MM.1S (cell line): ENCODE measurements around the gene TMEM125.

ENCODE experiments used
- DNase-seq: peaks from one replicate; pipeline ENCODE4 v3.0.0-alpha.2; 2015
- H2AFZ ChIP-seq: fragments of 300-600 bp; sonication (generic); 2 replicates; pipeline ENCODE4 v1.6.0; 2016; ENCODE audit warnings: antibody characterized with exemption, low read length
- H3F3A ChIP-seq: fragments of 300-600 bp; sonication (generic); 2 replicates; pipeline ENCODE4 v1.6.1; 2016; ENCODE audit warnings: mild to moderate bottlenecking, antibody characterized with exemption, low read length, moderate library complexity, mixed read lengths; ENCODE audit not compliant: insufficient read depth
- H3K27ac ChIP-seq: fragments of 300-600 bp; sonication (generic); 2 replicates; pipeline ENCODE4 v1.5.1; 2016; ENCODE audit warnings: mild to moderate bottlenecking, low read length
- H3K27me3 ChIP-seq: fragments of 300-600 bp; sonication (generic); replicated peaks from 2 replicates; pipeline ENCODE4 v1.6.0; 2016; ENCODE audit warnings: low read length; ENCODE audit not compliant: insufficient read depth
- H3K36me3 ChIP-seq: fragments of 300-600 bp; sonication (generic); replicated peaks from 2 replicates; pipeline ENCODE4 v1.6.1; 2016; ENCODE audit warnings: mild to moderate bottlenecking, low read length, mixed read lengths; ENCODE audit not compliant: insufficient read depth
- H3K4me1 ChIP-seq: fragments of 300-600 bp; sonication (generic); 2 replicates; pipeline ENCODE4 v1.6.1; 2016; ENCODE audit warnings: low read length, mixed read lengths
- H3K4me2 ChIP-seq: fragments of 300-600 bp; sonication (generic); 2 replicates; pipeline ENCODE4 v1.6.0; 2016; ENCODE audit warnings: low read depth, low read length
- H3K4me3 ChIP-seq: fragments of 300-600 bp; sonication (generic); 2 replicates; pipeline ENCODE4 v1.5.1; 2016; ENCODE audit warnings: low read length, mixed read lengths
- H3K79me2 ChIP-seq: fragments of 300-600 bp; sonication (generic); 2 replicates; pipeline ENCODE4 v1.6.1; 2016; ENCODE audit warnings: mixed run types, low read length, mixed read lengths
- H3K9ac ChIP-seq: fragments of 300-600 bp; sonication (generic); 2 replicates; pipeline ENCODE4 v1.6.1; 2016; ENCODE audit warnings: low read length, mixed read lengths
- H3K9me2 ChIP-seq: fragments of 300-600 bp; sonication (generic); replicated peaks from 2 replicates; pipeline ENCODE4 v1.6.1; 2016; ENCODE audit warnings: mild to moderate bottlenecking, low read length, mixed read lengths; ENCODE audit not compliant: insufficient read depth
- H3K9me3 ChIP-seq: fragments of 300-600 bp; sonication (generic); replicated peaks from 2 replicates; pipeline ENCODE4 v1.6.1; 2016; ENCODE audit warnings: mild to moderate bottlenecking, low read length, mixed read lengths; ENCODE audit not compliant: insufficient read depth
- H4K20me1 ChIP-seq: fragments of 300-600 bp; sonication (generic); 2 replicates; pipeline ENCODE4 v1.6.1; 2016; ENCODE audit warnings: mild to moderate bottlenecking, low read length, moderate library complexity, mixed read lengths; ENCODE audit not compliant: insufficient read depth
- EZH2 ChIP-seq: fragments of 300-600 bp; sonication (generic); optimal IDR thresholded peaks from 2 replicates; pipeline ENCODE3; 2017; ENCODE audit warnings: low read depth, mild to moderate bottlenecking, antibody characterized with exemption, low read length, mixed read lengths
- EZH2phosphoT487 ChIP-seq: fragments of 300-600 bp; sonication (generic); IDR thresholded peaks from 2 replicates; pipeline ENCODE4 v1.6.1; 2018; ENCODE audit warnings: antibody characterized with exemption, low read length
- TF ChIP-seq, protein P1 (sequence below): fragments of 300-600 bp; sonication (generic); IDR thresholded peaks from 2 replicates; pipeline ENCODE4 v1.5.1; 2016; ENCODE audit warnings: antibody characterized with exemption, low read length, mixed read lengths

The TMEM125 gene

DNA sequence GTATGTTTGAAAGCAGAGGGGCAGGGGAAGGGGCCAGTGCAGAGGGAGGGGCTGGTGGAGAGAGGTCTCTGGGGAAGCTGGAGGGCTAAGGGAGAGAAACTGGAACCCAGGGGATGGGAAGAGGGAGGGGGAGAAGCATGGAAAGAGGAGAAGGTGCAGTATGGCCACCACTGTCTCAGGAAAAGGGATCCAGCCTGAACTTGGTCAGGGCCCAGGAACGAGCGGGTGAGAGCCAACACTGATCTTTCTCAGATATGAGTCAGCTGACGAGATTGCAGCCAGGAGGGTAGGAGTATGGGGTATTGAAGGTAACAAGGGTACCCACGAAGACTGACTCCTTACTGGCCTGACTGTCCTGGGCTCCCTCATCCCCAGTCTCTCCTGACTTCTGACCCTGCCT, 49.0 kb downstream of the TMEM125 start:
- Histone ChIP-seq H3K9me2 (no peaks in the 10 kb centered on the region), H2AFZ (no peak overlapping the region), H3K27me3 (no peaks in the 10 kb centered on the region), H3K9me3 (no peaks in the 10 kb centered on the region), H3K79me2 (no peaks in the 10 kb centered on the region), H3K4me1 (no peaks in the 10 kb centered on the region), H3K4me2 (no peak overlapping the region), H4K20me1 (no peaks in the 10 kb centered on the region), H3K27ac (no peak overlapping the region), H3K9ac (no peak overlapping the region), H3K4me3 (no peak overlapping the region), H3F3A (no peaks in the 10 kb centered on the region), H3K36me3 (no peaks in the 10 kb centered on the region)
- TF ChIP-seq EZH2phosphoT487 = no peak
- TF ChIP-seq EZH2 = no peak
- TF ChIP-seq, protein P1, sequence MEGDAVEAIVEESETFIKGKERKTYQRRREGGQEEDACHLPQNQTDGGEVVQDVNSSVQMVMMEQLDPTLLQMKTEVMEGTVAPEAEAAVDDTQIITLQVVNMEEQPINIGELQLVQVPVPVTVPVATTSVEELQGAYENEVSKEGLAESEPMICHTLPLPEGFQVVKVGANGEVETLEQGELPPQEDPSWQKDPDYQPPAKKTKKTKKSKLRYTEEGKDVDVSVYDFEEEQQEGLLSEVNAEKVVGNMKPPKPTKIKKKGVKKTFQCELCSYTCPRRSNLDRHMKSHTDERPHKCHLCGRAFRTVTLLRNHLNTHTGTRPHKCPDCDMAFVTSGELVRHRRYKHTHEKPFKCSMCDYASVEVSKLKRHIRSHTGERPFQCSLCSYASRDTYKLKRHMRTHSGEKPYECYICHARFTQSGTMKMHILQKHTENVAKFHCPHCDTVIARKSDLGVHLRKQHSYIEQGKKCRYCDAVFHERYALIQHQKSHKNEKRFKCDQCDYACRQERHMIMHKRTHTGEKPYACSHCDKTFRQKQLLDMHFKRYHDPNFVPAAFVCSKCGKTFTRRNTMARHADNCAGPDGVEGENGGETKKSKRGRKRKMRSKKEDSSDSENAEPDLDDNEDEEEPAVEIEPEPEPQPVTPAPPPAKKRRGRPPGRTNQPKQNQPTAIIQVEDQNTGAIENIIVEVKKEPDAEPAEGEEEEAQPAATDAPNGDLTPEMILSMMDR = no peak
- no peak for DNase-seq

DNA sequence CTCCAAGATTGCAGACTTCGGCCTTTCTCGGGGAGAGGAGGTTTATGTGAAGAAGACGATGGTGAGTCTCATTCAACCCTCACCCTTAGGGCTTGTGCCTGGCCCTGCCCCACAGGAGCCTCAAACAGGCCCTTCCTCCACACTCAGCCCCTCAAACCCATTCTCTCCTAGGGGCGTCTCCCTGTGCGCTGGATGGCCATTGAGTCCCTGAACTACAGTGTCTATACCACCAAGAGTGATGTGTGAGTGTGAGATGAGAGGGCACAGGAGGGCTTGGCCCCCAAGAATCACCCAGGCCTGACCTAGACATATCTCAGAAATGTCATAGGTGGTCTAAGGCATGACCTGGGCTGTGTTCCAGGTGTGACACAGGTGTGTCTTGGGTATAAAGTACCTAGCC, 49.5 kb downstream of the TMEM125 start:
- no peaks in the 10 kb centered on the region for H3F3A ChIP-seq
- no peaks in the 10 kb centered on the region for H3K9me3 ChIP-seq
- no peaks in the 10 kb centered on the region for H3K79me2 ChIP-seq
- H3K4me3 ChIP-seq = no peak overlapping the region
- no peaks in the 10 kb centered on the region for H3K9me2 ChIP-seq
- no peaks in the 10 kb centered on the region for H3K4me1 ChIP-seq
- no peak overlapping the region for H2AFZ ChIP-seq
- H3K9ac ChIP-seq = no peak overlapping the region
- no peak for DNase-seq
- H3K27ac ChIP-seq = no peak overlapping the region
- no peaks in the 10 kb centered on the region for H3K27me3 ChIP-seq
- no peaks in the 10 kb centered on the region for H4K20me1 ChIP-seq
- H3K36me3 ChIP-seq = no peaks in the 10 kb centered on the region
- TF ChIP-seq EZH2phosphoT487 = no peak
- TF ChIP-seq, protein P1 = no peak
- no peak for TF ChIP-seq EZH2
- no peak overlapping the region for H3K4me2 ChIP-seq

DNA sequence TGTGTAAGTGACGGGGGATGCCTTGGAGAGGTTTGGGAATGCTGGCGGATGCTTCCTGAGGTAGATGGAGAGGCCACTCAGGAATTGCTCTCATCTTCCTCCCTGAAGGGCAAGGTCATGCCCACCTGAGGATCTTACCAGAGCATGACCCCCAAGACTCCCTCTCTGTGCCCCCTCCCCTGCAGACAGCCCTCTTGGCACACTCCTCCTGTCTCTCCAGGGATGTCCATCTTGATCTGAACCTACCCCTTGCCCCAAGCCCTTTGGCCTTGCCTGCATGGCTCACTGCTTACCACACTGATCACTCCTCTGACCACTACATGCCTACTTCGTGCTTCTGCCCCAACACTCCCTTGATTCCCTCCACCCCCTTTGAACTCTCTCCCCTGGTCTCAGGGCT, 50.0 kb downstream of the TMEM125 start:
- Histone ChIP-seq H3K4me2 (no peak overlapping the region), H4K20me1 (no peaks in the 10 kb centered on the region), H2AFZ (no peak overlapping the region), H3K4me1 (no peaks in the 10 kb centered on the region), H3K79me2 (no peaks in the 10 kb centered on the region), H3K27me3 (no peaks in the 10 kb centered on the region), H3K27ac (no peak overlapping the region), H3K9ac (no peak overlapping the region), H3F3A (no peaks in the 10 kb centered on the region), H3K9me3 (no peaks in the 10 kb centered on the region), H3K36me3 (no peaks in the 10 kb centered on the region), H3K9me2 (no peaks in the 10 kb centered on the region), H3K4me3 (no peak overlapping the region)
- no peak for DNase-seq
- TF ChIP-seq EZH2phosphoT487 = no peak

- no peak for DNase-seq
- Histone ChIP-seq H3K4me2 (no peak overlapping the region), H3K9me3 (no peaks in the 10 kb centered on the region), H3K9me2 (no peaks in the 10 kb centered on the region), H3K9ac (no peak overlapping the region), H4K20me1 (no peaks in the 10 kb centered on the region), H3K4me1 (no peaks in the 10 kb centered on the region), H3K79me2 (no peaks in the 10 kb centered on the region), H3K4me3 (no peak overlapping the region), H3K36me3 (no peaks in the 10 kb centered on the region), H3K27me3 (no peaks in the 10 kb centered on the region), H3K27ac (no peak overlapping the region), H2AFZ (no peak overlapping the region), H3F3A (no peaks in the 10 kb centered on the region)
- TF ChIP-seq, protein P1 = no peak
These were observed 51.6 kb downstream of the TMEM125 start for GRCh38 chr1:43321331-43321891.
